Measurements from ENCODE around the gene LSM3.

The LSM3 gene

GRCh38 chr3:14158370-14158769, 20.2 kb upstream of the LSM3 start:
- DNase-seq: no peak

GRCh38 chr3:14159426-14159825, 19.2 kb upstream of the LSM3 start:
- no peak for DNase-seq

DNA sequence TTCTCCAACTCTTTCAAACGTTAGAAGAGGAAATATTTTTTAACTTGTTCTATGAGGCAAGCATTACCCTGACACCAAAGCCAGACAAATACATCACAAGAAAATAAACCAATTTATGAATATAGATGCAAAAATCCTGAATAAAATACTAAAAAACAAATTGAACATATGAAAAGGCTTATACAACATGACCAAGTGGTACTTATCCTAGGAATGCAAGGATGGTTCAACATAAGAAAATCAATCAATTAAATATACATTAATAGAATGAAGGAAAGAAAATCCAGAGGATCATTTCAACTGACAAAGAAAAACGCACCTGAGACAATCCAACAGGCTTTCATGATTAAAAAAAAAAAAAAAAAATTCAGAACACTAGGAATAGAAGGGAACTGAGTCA, 17.3 kb upstream of the LSM3 start:
- DNase-seq: no peak

DNA sequence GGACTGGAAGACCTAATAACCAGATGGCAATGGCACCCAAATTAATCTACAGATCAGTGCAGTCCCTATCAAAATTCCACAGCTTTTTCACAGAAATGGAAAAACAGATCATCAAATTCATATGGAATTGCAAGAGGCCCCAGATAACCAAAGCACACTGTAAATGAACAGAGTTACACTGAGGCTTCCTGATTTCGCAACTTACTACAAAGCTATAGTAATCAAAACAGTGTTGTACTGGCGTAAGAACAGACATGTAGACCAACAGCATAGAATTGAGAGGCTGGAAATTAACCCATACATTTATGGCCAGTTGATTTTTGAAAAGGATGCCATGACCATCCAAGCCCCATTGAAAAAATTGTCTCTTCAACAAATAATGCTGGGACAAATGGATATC, 16.4 kb upstream of the LSM3 start:
- DNase-seq: no peak

GRCh38 chr3:14166877-14167603, 11.6 kb upstream of the LSM3 start:
- no peak for DNase-seq

GRCh38 chr3:14169435-14169834, 9.2 kb upstream of the LSM3 start:
- DNase-seq: no peak

- no peak for DNase-seq
Measured at GRCh38 chr3:14169871-14170270, 8.7 kb upstream of the LSM3 start.

- no peak for DNase-seq
Measured at GRCh38 chr3:14170531-14171159, 8.0 kb upstream of the LSM3 start.

DNA sequence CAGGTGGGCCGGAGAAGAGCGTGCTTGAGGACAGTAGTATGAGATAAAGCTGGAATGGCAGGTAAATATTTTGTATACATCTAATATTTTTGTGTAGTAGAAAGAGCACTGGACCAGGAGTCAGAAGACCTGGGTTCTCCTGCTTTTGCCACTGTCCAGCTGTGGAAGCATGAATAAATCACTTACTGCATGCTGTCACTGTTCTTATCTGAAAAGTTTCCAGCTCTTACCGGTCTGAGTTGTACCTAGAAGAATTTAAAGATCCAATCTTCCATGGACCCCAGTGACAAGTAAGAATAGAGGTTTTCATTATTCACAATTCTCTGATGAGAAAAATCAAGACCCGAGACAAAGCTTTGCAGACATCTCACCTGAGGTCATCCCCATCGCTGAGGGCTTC, 6.1 kb upstream of the LSM3 start:
- DNase-seq: no peak

DNA sequence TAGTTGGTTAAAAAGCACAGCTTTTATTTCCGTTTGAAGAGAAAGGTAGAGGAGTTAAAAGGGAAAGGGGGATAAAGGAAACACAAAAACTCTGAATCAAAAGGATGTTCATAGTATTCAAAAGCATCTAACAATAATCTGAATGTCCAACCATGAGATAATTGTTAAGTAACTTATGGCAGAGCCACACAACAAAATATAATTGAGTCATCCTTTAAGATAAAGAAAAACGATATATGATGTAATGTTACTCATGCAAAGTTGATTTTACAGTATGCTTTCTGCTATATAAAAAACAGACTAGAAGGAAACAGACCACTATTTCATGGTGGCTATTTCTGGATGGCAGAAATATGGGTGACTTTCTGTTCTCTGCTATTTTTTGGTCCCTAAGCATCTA, 4.1 kb upstream of the LSM3 start:
- no peak for DNase-seq

GRCh38 chr3:14175383-14176037, 3.1 kb upstream of the LSM3 start:
- no peak for DNase-seq

- peak; percentile 41 for DNase-seq
Measured at GRCh38 chr3:14177580-14178246, 904 bp upstream of the LSM3 start.

GRCh38 chr3:14179114-14179465, 473 bp downstream of the LSM3 start:
- no peak for DNase-seq

DNA sequence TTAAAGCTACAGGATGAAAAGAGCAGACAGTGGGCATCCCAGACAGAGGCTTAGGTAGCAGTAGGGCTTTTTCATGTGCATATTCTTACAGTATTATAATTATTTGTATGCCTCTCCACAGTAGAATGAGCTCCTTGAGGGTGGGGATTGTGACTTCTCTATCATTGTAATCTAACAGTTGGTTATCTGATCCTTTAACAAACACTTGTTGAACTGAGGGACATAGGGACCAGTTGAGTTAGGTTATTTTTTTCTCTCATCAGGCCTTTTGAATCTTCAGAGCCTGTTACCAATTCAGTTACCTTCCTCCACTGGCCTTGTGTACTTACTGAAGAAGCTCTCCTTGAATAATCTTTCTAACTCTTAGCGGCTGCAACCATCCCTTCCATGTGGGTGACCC, 1.2 kb downstream of the LSM3 start:
- no peak for DNase-seq

- no peak for DNase-seq
Measured at GRCh38 chr3:14181253-14181652, 2.6 kb downstream of the LSM3 start.

DNA sequence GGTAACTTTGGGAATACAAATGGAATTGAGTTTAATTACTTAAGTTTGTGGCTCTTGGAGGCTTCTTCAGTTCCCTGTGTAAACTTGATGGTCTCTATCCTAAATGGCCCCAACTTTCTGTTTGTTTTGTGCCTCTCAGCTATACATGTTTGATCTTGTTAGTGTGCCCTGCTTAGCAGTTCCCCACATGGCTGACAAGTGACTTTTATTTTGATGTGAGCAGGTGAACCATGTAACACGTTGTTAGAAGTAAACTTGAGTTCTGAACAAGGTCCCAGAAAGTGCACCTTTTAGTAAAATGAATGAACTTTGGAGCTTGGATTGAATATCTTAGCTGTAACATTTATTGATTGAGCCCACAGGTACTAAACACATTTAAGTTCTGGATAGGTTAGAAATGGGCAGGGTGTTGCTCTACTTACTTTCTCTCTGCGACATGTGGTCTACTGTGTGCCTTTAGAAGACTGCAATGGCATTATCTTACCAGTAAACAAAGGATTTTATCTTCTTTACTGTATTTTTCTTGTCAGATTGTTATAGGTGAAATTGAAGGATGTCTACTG, 4.5 kb downstream of the LSM3 start:
- no peak for DNase-seq

- DNase-seq: no peak
Measured at GRCh38 chr3:14186854-14187458, 8.3 kb downstream of the LSM3 start.

GRCh38 chr3:14188041-14188754, 9.6 kb downstream of the LSM3 start:
- DNase-seq: no peak

- no peak for DNase-seq
Measured at GRCh38 chr3:14194865-14195264, 16.2 kb downstream of the LSM3 start.

DNA sequence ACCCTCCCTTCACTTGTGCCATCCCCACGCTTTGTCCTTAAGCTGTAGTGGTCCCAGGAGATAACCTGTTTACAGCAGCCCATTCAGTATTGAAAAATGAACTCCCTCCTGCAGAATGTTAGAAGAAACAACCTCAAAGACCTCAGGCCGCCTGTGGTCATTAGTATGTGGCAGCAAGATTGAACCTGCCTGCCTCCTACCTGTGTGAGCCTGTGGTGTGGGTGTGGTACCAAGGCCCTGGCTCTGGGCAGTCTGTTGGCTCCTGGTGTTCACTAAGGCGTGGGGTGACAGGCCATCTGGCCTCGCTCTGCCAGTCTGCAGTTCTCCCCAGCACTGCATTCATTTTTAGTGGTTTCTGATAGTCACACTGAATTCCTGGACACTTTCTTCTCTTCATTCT, 21.0 kb downstream of the LSM3 start:
- DNase-seq: no peak

DNA sequence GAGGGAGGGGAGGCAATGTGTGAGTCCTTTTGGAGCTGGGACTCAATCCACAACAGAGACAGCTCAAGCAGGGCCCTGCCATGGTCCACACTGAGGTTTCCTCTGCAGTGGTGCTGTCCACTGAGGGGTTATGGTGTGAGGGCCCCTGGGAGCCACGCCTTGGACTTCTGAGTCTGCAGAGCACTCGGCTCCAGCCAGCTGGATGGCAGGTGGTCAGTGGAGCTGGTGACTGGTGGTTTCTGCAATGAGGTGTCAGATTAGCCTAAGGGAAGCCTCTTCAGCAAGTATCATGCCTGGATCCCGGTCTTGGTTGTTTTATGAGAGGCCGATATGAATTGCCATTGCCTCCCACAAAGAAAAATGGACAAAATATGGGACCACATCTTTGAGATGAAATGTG, 21.7 kb downstream of the LSM3 start:
- no peak for DNase-seq

DNA sequence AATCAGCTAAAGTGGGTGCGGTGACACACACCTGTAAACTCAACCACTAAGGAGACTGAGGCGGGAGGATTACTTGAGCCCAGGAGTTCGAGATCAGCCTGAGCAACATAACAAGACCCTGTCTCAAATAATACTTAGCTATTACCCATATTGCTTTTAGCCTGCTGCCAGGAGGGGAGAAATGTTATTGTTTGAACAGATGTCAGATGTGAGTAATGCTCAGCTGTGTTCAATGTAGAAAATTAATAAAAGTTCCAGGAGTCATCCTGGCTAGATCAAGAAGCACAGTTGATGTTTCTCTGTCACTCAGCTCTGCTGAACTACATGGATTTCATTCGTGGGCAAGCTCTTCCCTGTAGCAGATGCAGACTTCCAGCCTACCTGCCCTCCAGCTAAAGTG, 22.2 kb downstream of the LSM3 start:
- DNase-seq: no peak
